ENCODE results near the gene EIF3K. TPM values are rescaled to one million over a fixed set of nuclear protein-coding genes. Genes with fewer than 3 reads are reported as not detected.

Gene EIF3K
- polyA plus RNA-seq, 2 of the 4 experiments (the other 2 are of a cell fraction) = 419 to 937 TPM

- H3K4me2 ChIP-seq = no peak overlapping the region
- DNase-seq (ENCODE audit: low read depth in 1 of 2, low spot score in 1 of 2) = no peak
- no peak for ATAC-seq
- H3K27ac ChIP-seq = no peak overlapping the region
- ChIA-PET CTCF (interaction anchor here (0.6 to 5.2 kb wide), 8 partner anchors 21 to 316 kb away, joined by 3 to 30 read pairs (median 4); partner anchors contain the start of genes CATSPERG, FAM98C, MRPS12 and SARS2), POLR2A (interaction anchor here (0.6 to 0.7 kb wide), 2 partner anchors 130 to 180 kb away, joined by 3 to 5 read pairs; no protein-coding TSS in a partner anchor)
- no peak for FAIRE-seq
- H3K9me3 ChIP-seq = no peaks in the 10 kb centered on the region
- no peak overlapping the region for H3K4me3 ChIP-seq
- WGBS (ENCODE audit: missing lambda C conversion rate) = 54% methylated on average over 3 of the region's 3 CpGs
- no peak for TF ChIP-seq EHMT2 (IDR thresholded peaks at IDR 0.05; ENCODE audit: low read depth)
- no peak for TF ChIP-seq EP300 (IDR thresholded peaks at IDR 0.05)
- no peak for TF ChIP-seq GATA3 (IDR thresholded peaks at IDR 0.05; ENCODE audit: borderline replicate concordance)
- TF ChIP-seq HMGXB4 (CRISPR knock-in tag; IDR thresholded peaks at IDR 0.05; ENCODE audit: borderline replicate concordance) = no peak
- no peak for TF ChIP-seq ZSCAN20 (CRISPR knock-in tag; IDR thresholded peaks at IDR 0.05)
- TF ChIP-seq CBX8 (IDR thresholded peaks at IDR 0.05) = no peak
- no peak for TF ChIP-seq FOSB (CRISPR knock-in tag; IDR thresholded peaks at IDR 0.05)
- H3K4me1 ChIP-seq = peaks cover 6% of the 10 kb centered on the region
These were observed 4.7 kb upstream of the EIF3K start for GRCh38 chr19:38614289-38614688.

- CTCF ChIA-PET = interaction anchor here (0.6 to 5.2 kb wide), 11 partner anchors 11 to 212 kb away, joined by 3 to 40 read pairs (median 4); partner anchors contain the start of gene FAM98C
- 0 out of 2 replicates have a peak, but pooled peaks have one; percentile 34 for TF ChIP-seq USF2 (IDR thresholded peaks at IDR 0.05)
- no peak for TF ChIP-seq ZSCAN20 (CRISPR knock-in tag; IDR thresholded peaks at IDR 0.05)
- FAIRE-seq = no peak
- ATAC-seq = no peak
- no peaks in the 10 kb centered on the region for H3K9me3 ChIP-seq
- H3K27ac ChIP-seq = no peak overlapping the region
- no peak for DNase-seq (ENCODE audit: low read depth in 1 of 2, low spot score in 1 of 2)
- POLR2A ChIA-PET = interaction anchor here (0.7 to 1.5 kb wide), 2 partner anchors 131 to 238 kb away, joined by 3 to 5 read pairs; no protein-coding TSS in a partner anchor
- H3K4me3 ChIP-seq = no peak overlapping the region
- WGBS (ENCODE audit: missing lambda C conversion rate) = 77% methylated on average over 7 of the region's 7 CpGs
- peaks cover 11% of the 10 kb centered on the region for H3K4me1 ChIP-seq
- H3K4me2 ChIP-seq = no peak overlapping the region
These were observed 3.9 kb upstream of the EIF3K start for GRCh38 chr19:38615007-38615581.

- ChIA-PET CTCF (interaction anchor here (0.9 to 5.2 kb wide), 8 partner anchors 13 to 213 kb away, joined by 3 to 40 read pairs (median 5); partner anchors contain the start of gene FAM98C), POLR2A (interaction anchor here (1.5 kb wide), 1 partner anchor 236 kb away, joined by 3 read pairs; no protein-coding TSS in a partner anchor)
- 87% methylated on average over 6 of the region's 6 CpGs for WGBS (ENCODE audit: missing lambda C conversion rate)
- Histone ChIP-seq H3K27ac (no peak overlapping the region), H3K4me3 (no peak overlapping the region), H3K4me1 (peaks cover 14% of the 10 kb centered on the region), H3K9me3 (no peaks in the 10 kb centered on the region), H3K4me2 (no peak overlapping the region)
- DNase-seq (ENCODE audit: low read depth in 1 of 2, low spot score in 1 of 2) = no peak
- no peak for ATAC-seq
- TF ChIP-seq RCOR1 (IDR thresholded peaks at IDR 0.05; ENCODE audit: low read depth, low read length) (no peak), JUNB (IDR thresholded peaks at IDR 0.05) (no peak), CEBPB (IDR thresholded peaks at IDR 0.05) (no peak), MAFK (IDR thresholded peaks at IDR 0.05; ENCODE audit: partially characterized antibody) (no peak), HDAC2 (IDR thresholded peaks at IDR 0.05) (no peak), TP53 (CRISPR knock-in tag; IDR thresholded peaks at IDR 0.05) (no peak), EHMT2 (IDR thresholded peaks at IDR 0.05; ENCODE audit: low read depth) (no peak), GATA3 (IDR thresholded peaks at IDR 0.05; ENCODE audit: borderline replicate concordance) (no peak), ESRRA (IDR thresholded peaks at IDR 0.05; ENCODE audit: borderline replicate concordance, low read length) (no peak), CHD4 (IDR thresholded peaks at IDR 0.05; ENCODE audit: borderline replicate concordance) (no peak), EP300 (IDR thresholded peaks at IDR 0.05) (no peak), BCL3 (IDR thresholded peaks at IDR 0.05) (no peak), USF2 (IDR thresholded peaks at IDR 0.05) (no peak), RARB (CRISPR knock-in tag; IDR thresholded peaks at IDR 0.05) (no peak), NR3C1 (IDR thresholded peaks at IDR 0.05) (no peak)
- FAIRE-seq = no peak
These were observed 2.7 kb upstream of the EIF3K start for GRCh38 chr19:38616265-38616664.
